OCI-LY1 (cell line): ENCODE data around the gene RBM24.

Experiments used
- EZH2 ChIP-seq: fragments of 200-600 bp; sonication (generic), shearing (Covaris generic); IDR thresholded peaks from 2 replicates; pipeline ENCODE4 v1.8.0; 2017; ENCODE audit warnings: borderline replicate concordance, mixed run types, mild to moderate bottlenecking, antibody characterized with exemption, low read length, moderate library complexity, mixed read lengths
- TF ChIP-seq, protein P1 (sequence below): fragments of 200-600 bp; sonication (generic), shearing (Covaris generic); IDR thresholded peaks from 2 replicates; pipeline ENCODE4 v1.5.1; 2017; ENCODE audit warnings: mild to moderate bottlenecking, antibody characterized with exemption, low read length, moderate library complexity, mixed read lengths

DNA sequence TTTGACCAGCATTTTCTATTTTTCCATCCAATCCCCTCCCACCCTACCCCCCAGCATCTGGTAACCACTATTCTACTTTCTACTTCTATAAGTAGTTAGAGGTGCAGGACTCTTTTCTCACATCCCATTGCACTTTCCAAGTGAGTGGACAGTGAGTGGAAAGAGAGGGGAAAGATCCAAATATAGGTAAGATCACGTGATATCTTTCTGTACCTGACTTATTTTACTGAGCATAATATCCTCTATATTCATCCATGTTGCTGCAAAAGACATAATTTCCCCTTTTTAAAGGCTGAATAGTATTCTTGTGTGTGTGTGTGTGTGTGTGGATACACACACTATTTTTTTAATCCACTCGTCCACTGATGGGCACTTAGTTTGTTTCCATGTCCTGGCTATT, 18.1 kb downstream of the RBM24 start:
- TF ChIP-seq, protein P1, sequence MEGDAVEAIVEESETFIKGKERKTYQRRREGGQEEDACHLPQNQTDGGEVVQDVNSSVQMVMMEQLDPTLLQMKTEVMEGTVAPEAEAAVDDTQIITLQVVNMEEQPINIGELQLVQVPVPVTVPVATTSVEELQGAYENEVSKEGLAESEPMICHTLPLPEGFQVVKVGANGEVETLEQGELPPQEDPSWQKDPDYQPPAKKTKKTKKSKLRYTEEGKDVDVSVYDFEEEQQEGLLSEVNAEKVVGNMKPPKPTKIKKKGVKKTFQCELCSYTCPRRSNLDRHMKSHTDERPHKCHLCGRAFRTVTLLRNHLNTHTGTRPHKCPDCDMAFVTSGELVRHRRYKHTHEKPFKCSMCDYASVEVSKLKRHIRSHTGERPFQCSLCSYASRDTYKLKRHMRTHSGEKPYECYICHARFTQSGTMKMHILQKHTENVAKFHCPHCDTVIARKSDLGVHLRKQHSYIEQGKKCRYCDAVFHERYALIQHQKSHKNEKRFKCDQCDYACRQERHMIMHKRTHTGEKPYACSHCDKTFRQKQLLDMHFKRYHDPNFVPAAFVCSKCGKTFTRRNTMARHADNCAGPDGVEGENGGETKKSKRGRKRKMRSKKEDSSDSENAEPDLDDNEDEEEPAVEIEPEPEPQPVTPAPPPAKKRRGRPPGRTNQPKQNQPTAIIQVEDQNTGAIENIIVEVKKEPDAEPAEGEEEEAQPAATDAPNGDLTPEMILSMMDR = no peak
- no peak for TF ChIP-seq EZH2
